ENCODE results near the gene RGL2. TPM values are rescaled to one million over a fixed set of nuclear protein-coding genes. Genes with fewer than 3 reads are reported as not detected.
"Not testable (repeated sequence)": the region's sequence is repeated elsewhere in the genome, so short reads cannot be mapped to it uniquely, and the experiment has no call there.

RGL2 gene
- 60.0 TPM for polyA plus RNA-seq (2013)

DNA sequence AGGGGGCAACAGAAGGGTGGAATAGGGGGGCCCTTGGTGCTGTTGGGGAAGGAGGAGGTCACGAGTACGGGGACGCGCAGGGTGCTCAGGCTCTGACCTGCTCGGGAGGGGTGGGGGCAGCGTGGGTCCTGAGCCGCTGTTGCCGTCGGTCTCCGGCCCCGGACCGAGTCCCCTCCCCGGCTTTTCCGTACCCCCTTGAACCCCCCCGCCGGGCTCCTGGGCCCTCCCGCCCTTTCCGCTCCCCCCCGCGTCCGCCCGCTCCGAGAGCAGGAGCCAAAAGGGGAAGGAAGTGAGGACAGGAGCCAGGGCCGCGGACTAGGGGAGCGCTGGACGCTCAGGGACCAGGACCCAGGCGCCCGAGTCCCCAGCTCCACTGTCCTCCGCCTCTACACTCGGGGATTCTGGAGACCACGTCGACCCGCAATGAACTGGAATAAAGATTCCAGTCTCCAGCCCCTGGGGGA is at the start of gene RGL2:
TSS of gene RGL2 (minus strand) at position 170 of the 464 bp plus-strand sequence. CDS start 332 bp downstream, outside the sequence.
- Histone ChIP-seq H3K9me3 (ENCODE audit: control extremely low read depth in 1 of 5, control insufficient read depth in 4 of 5, insufficient read depth in 2 of 5, low read depth in 1 of 5, low read length in 4 of 5) (no peaks in the 10 kb centered on the region), H3K4me1 (ENCODE audit: control extremely low read depth in 1 of 4, control insufficient read depth in 4 of 4, insufficient read depth in 4 of 4, low read length in 3 of 4) (peaks cover 0 to 31% (median 27%) of the 10 kb centered on the region in 4 experiments), H3K4me3 (ENCODE audit: control insufficient read depth in 1 of 7, extremely low read depth in 1 of 7, insufficient read depth in 4 of 7, low read depth in 2 of 7, low read length in 6 of 7) (peak within 1 kb of the TSS; percentile 62 to 94 (median 87)), H3K27ac (ENCODE audit: insufficient read depth in 1 of 2, low read depth in 1 of 2, low read length in 2 of 2, poor library complexity in 1 of 2, severe bottlenecking in 2 of 2) (peak within 1 kb of the TSS; percentile 81 to 93), H3K27me3 (replicated peaks in 2 of 5; ENCODE audit: control insufficient read depth in 4 of 5, insufficient read depth in 5 of 5, low read length in 4 of 5) (no peaks in the 10 kb centered on the region), H3K36me3 (ENCODE audit: control insufficient read depth in 4 of 4, insufficient read depth in 4 of 4, low read length in 3 of 4) (peaks cover 8 to 49% (median 38%) of the 10 kb centered on the region in 4 experiments)
- under 1% methylated on average over 26 of the region's 34 CpGs for WGBS (ENCODE audit: insufficient coverage)
- ChIA-PET CTCF (interaction anchor here (0.8 to 5.8 kb wide), 9 partner anchors 10 to 128 kb away, joined by 3 to 96 read pairs (median 5); partner anchors contain the start of genes B3GALT4, PFDN6, RPS18 and TAPBP), POLR2A (interaction anchor here (1.0 to 2.0 kb wide), 9 partner anchors 8 to 46 kb away, joined by 3 to 18 read pairs (median 6); partner anchors contain the start of genes B3GALT4, PFDN6, RPS18 and TAPBP)
- peak in 2 of 3 donors; percentile 84 to 88 for DNase-seq

- POLR2A ChIA-PET: no interaction called here
- no peak overlapping the region for H3K4me3 ChIP-seq (ENCODE audit: control insufficient read depth in 1 of 7, extremely low read depth in 1 of 7, insufficient read depth in 4 of 7, low read depth in 2 of 7, low read length in 6 of 7)
- CTCF ChIA-PET: interaction anchor here (1.0 kb wide), 1 partner anchor 24 kb away, joined by 3 read pairs; no protein-coding TSS in a partner anchor
- no peaks in the 10 kb centered on the region for H3K36me3 ChIP-seq (ENCODE audit: control insufficient read depth in 4 of 4, insufficient read depth in 4 of 4, low read length in 3 of 4)
- H3K4me1 ChIP-seq (ENCODE audit: control extremely low read depth in 1 of 4, control insufficient read depth in 4 of 4, insufficient read depth in 4 of 4, low read length in 3 of 4): peaks cover 13 to 23% (median 21%) of the 10 kb centered on the region in 4 experiments
- no peak overlapping the region for H3K27ac ChIP-seq (ENCODE audit: insufficient read depth in 1 of 2, low read depth in 1 of 2, low read length in 2 of 2, poor library complexity in 1 of 2, severe bottlenecking in 2 of 2)
- H3K27me3 ChIP-seq (replicated peaks in 2 of 5; ENCODE audit: control insufficient read depth in 4 of 5, insufficient read depth in 5 of 5, low read length in 4 of 5): no peaks in the 10 kb centered on the region
- 100% methylated on average over 5 of the region's 5 CpGs for WGBS (ENCODE audit: insufficient coverage)
- no peak for DNase-seq
- no peaks in the 10 kb centered on the region for H3K9me3 ChIP-seq (ENCODE audit: control extremely low read depth in 1 of 5, control insufficient read depth in 4 of 5, insufficient read depth in 2 of 5, low read depth in 1 of 5, low read length in 4 of 5)
These were observed 49.1 kb upstream of the RGL2 start for GRCh38 chr6:33347816-33348215.

- H3K4me1 ChIP-seq (ENCODE audit: control extremely low read depth in 1 of 4, control insufficient read depth in 4 of 4, insufficient read depth in 4 of 4, low read length in 3 of 4): peaks cover 13 to 23% (median 21%) of the 10 kb centered on the region in 4 experiments
- CTCF ChIA-PET: interaction anchor here (0.9 to 3.9 kb wide), 3 partner anchors 14 to 29 kb away, joined by 3 to 18 read pairs (median 3); partner anchors contain the start of gene ZBTB22
- POLR2A ChIA-PET; H3K4me3 ChIP-seq (ENCODE audit: control insufficient read depth in 1 of 7, extremely low read depth in 1 of 7, insufficient read depth in 4 of 7, low read depth in 2 of 7, low read length in 6 of 7); H3K36me3 ChIP-seq (ENCODE audit: control insufficient read depth in 4 of 4, insufficient read depth in 4 of 4, low read length in 3 of 4); DNase-seq; H3K9me3 ChIP-seq (ENCODE audit: control extremely low read depth in 1 of 5, control insufficient read depth in 4 of 5, insufficient read depth in 2 of 5, low read depth in 1 of 5, low read length in 4 of 5); H3K27ac ChIP-seq (ENCODE audit: insufficient read depth in 1 of 2, low read depth in 1 of 2, low read length in 2 of 2, poor library complexity in 1 of 2, severe bottlenecking in 2 of 2); H3K27me3 ChIP-seq (replicated peaks in 2 of 5; ENCODE audit: control insufficient read depth in 4 of 5, insufficient read depth in 5 of 5, low read length in 4 of 5): not testable (repeated sequence)
- WGBS (ENCODE audit: insufficient coverage): 87% methylated on average over 3 of the region's 5 CpGs
These were observed 48.2 kb upstream of the RGL2 start for GRCh38 chr6:33346972-33347371.

DNA sequence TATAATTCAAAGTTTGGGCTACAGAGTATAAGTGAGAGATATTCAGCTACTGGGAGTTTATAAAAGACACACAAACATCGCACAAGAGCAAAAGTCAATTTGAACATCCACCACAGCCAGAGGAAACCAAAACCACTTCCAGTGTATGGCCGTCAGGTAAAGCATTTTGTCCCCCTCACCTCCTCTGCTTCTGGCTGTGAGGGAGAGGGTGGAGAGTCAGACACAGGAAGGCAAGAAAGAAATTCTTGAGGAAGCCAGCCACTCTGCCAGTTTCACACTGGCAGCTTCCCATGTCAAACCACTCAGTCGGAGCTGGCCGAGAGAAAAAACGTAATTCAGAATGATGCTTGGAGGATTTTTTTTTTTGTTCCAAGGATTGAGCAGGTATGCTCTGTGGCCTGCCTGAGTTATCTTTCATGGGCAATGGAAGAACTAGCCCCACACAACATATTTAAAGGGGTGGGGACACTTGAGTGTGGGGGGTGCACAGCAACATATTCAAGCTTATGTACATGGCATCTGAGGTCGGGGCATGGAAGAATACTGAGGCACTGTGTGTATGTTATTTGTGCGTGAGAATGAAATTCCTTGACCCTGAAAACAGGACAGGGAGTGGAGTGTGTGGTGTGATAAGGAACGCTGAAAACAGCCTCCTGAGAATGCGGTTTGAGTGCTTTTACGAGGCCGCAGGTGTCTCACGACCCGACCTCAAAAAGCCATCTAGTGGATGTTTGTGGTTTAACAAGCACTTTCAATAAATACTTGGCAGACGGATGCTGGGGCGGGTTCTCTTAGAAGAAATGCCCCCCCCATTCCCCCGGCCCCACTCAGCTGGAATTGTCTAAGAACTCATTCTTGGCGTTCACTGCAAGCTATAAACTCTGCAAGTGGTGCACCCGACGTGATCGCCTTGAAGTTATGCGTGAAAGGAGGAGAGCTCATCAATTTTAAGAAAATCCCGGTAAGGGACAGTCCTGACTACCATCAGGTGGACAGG is 46.3 kb upstream of the RGL2 start:
- H3K4me3 ChIP-seq (ENCODE audit: control insufficient read depth in 1 of 7, extremely low read depth in 1 of 7, insufficient read depth in 4 of 7, low read depth in 2 of 7, low read length in 6 of 7): peak overlapping the region in 6 of 7 experiments; percentile 25 to 69 (median 49)
- peak overlapping the region; percentile 73 to 77 for H3K27ac ChIP-seq (ENCODE audit: insufficient read depth in 1 of 2, low read depth in 1 of 2, low read length in 2 of 2, poor library complexity in 1 of 2, severe bottlenecking in 2 of 2)
- CTCF ChIA-PET: interaction anchor here (0.6 to 3.9 kb wide), 19 partner anchors 8 to 349 kb away, joined by 3 to 18 read pairs (median 4); partner anchors contain the start of genes B3GALT4, PFDN6, RGL2 and WDR46
- POLR2A ChIA-PET: interaction anchor here (0.5 to 2.6 kb wide), 6 partner anchors 24 to 80 kb away, joined by 4 to 16 read pairs (median 4); partner anchors contain the start of genes PFDN6, RGL2, WDR46 and ZBTB22
- no peaks in the 10 kb centered on the region for H3K27me3 ChIP-seq (replicated peaks in 2 of 5; ENCODE audit: control insufficient read depth in 4 of 5, insufficient read depth in 5 of 5, low read length in 4 of 5)
- peak; percentile 88 to 93 (median 92) for DNase-seq
- peaks cover 13 to 23% (median 21%) of the 10 kb centered on the region in 4 experiments for H3K4me1 ChIP-seq (ENCODE audit: control extremely low read depth in 1 of 4, control insufficient read depth in 4 of 4, insufficient read depth in 4 of 4, low read length in 3 of 4)
- H3K36me3 ChIP-seq (ENCODE audit: control insufficient read depth in 4 of 4, insufficient read depth in 4 of 4, low read length in 3 of 4): no peaks in the 10 kb centered on the region
- WGBS (ENCODE audit: insufficient coverage): 8% methylated on average over 15 of the region's 22 CpGs
- H3K9me3 ChIP-seq (ENCODE audit: control extremely low read depth in 1 of 5, control insufficient read depth in 4 of 5, insufficient read depth in 2 of 5, low read depth in 1 of 5, low read length in 4 of 5): no peaks in the 10 kb centered on the region

- no peaks in the 10 kb centered on the region for H3K27me3 ChIP-seq (replicated peaks in 2 of 5; ENCODE audit: control insufficient read depth in 4 of 5, insufficient read depth in 5 of 5, low read length in 4 of 5)
- peak overlapping the region in 3 of 7 experiments; percentile 19 to 69 (median 62) for H3K4me3 ChIP-seq (ENCODE audit: control insufficient read depth in 1 of 7, extremely low read depth in 1 of 7, insufficient read depth in 4 of 7, low read depth in 2 of 7, low read length in 6 of 7)
- no peaks in the 10 kb centered on the region for H3K36me3 ChIP-seq (ENCODE audit: control insufficient read depth in 4 of 4, insufficient read depth in 4 of 4, low read length in 3 of 4)
- no peaks in the 10 kb centered on the region for H3K9me3 ChIP-seq (ENCODE audit: control extremely low read depth in 1 of 5, control insufficient read depth in 4 of 5, insufficient read depth in 2 of 5, low read depth in 1 of 5, low read length in 4 of 5)
- ChIA-PET CTCF (interaction anchor here (0.6 to 3.9 kb wide), 12 partner anchors 8 to 350 kb away, joined by 3 to 18 read pairs (median 4); partner anchors contain the start of genes B3GALT4, PFDN6, RPS18 and VPS52), POLR2A (interaction anchor here (0.6 to 2.6 kb wide), 4 partner anchors 33 to 100 kb away, joined by 4 to 16 read pairs (median 4); partner anchors contain the start of genes PFDN6, RGL2 and WDR46)
- peaks cover 13 to 23% (median 21%) of the 10 kb centered on the region in 4 experiments for H3K4me1 ChIP-seq (ENCODE audit: control extremely low read depth in 1 of 4, control insufficient read depth in 4 of 4, insufficient read depth in 4 of 4, low read length in 3 of 4)
- peak; percentile 44 to 89 (median 82) for DNase-seq
- WGBS (ENCODE audit: insufficient coverage): 46% methylated on average over 3 of the region's 6 CpGs
- peak overlapping the region in 1 of 2 experiments; percentile 77 for H3K27ac ChIP-seq (ENCODE audit: insufficient read depth in 1 of 2, low read depth in 1 of 2, low read length in 2 of 2, poor library complexity in 1 of 2, severe bottlenecking in 2 of 2)
These were observed 45.3 kb upstream of the RGL2 start for GRCh38 chr6:33343953-33344611.

DNA sequence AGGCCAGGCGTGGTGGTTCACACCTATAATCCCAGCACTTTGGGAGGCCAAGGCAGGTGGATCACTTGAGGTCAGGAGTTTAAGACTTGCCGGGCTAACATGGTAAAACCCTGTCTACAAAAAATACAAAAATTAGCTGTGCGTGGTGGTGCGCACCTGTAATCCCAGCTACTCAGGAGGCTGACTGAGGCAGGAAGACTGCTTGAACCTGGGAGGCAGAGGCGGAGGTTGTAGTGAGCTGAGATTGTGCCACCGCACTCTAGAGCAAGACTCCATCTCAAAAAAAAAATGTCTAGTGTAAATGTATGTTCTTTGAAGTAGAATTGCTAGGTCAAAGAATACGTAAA is 44.8 kb upstream of the RGL2 start:
- H3K36me3 ChIP-seq (ENCODE audit: control insufficient read depth in 4 of 4, insufficient read depth in 4 of 4, low read length in 3 of 4); H3K9me3 ChIP-seq (ENCODE audit: control extremely low read depth in 1 of 5, control insufficient read depth in 4 of 5, insufficient read depth in 2 of 5, low read depth in 1 of 5, low read length in 4 of 5); H3K27me3 ChIP-seq (replicated peaks in 2 of 5; ENCODE audit: control insufficient read depth in 4 of 5, insufficient read depth in 5 of 5, low read length in 4 of 5); DNase-seq: not testable (repeated sequence)
- 84% methylated on average over 5 of the region's 7 CpGs for WGBS (ENCODE audit: insufficient coverage)
- POLR2A ChIA-PET: interaction anchor here (0.6 to 2.6 kb wide), 3 partner anchors 44 to 101 kb away, joined by 4 to 16 read pairs (median 4); partner anchors contain the start of genes PFDN6, RGL2 and WDR46
- peak overlapping the region in 3 of 7 experiments; percentile 9 to 69 (median 19) for H3K4me3 ChIP-seq (ENCODE audit: control insufficient read depth in 1 of 7, extremely low read depth in 1 of 7, insufficient read depth in 4 of 7, low read depth in 2 of 7, low read length in 6 of 7)
- peak overlapping the region in 1 of 2 experiments; percentile 29 for H3K27ac ChIP-seq (ENCODE audit: insufficient read depth in 1 of 2, low read depth in 1 of 2, low read length in 2 of 2, poor library complexity in 1 of 2, severe bottlenecking in 2 of 2)
- H3K4me1 ChIP-seq (ENCODE audit: control extremely low read depth in 1 of 4, control insufficient read depth in 4 of 4, insufficient read depth in 4 of 4, low read length in 3 of 4): peaks cover 13 to 23% (median 21%) of the 10 kb centered on the region in 4 experiments
- CTCF ChIA-PET: interaction anchor here (1.1 to 3.9 kb wide), 6 partner anchors 9 to 82 kb away, joined by 4 to 18 read pairs (median 6); partner anchors contain the start of genes RPS18, VPS52 and ZBTB22
